ENCODE results near the gene GAB3.

Gene GAB3

GRCh38 chrX:154750301-154751202 is at the start of gene GAB3:
TSS of gene GAB3 (minus strand) at chrX:154751077. CDS start at chrX:154751025, 52 bp downstream.
- intact Hi-C loops (cut with DNase I) = no loop called here
- DNase-seq = peak in 4 of 42 donors; percentile 4 to 45 (median 29)

- intact Hi-C loops (cut with DNase I) = no loop called here
- DNase-seq = no peak
These were observed 48.9 kb upstream of the GAB3 start for GRCh38 chrX:154799556-154800348.

- DNase-seq = no peak
- intact Hi-C loops (cut with DNase I) = no loop called here
These were observed 46.1 kb upstream of the GAB3 start for GRCh38 chrX:154797006-154797405.

GRCh38 chrX:154795016-154795415 is 44.1 kb upstream of the GAB3 start:
- DNase-seq = no peak
- intact Hi-C loops (cut with DNase I) = no loop called here

- intact Hi-C loops (cut with DNase I) = no loop called here
- no peak for DNase-seq
These were observed 42.4 kb upstream of the GAB3 start for GRCh38 chrX:154793084-154793795.

- no peak for DNase-seq
- intact Hi-C loops (cut with DNase I) = no loop called here
These were observed 41.1 kb upstream of the GAB3 start for GRCh38 chrX:154791939-154792338.

GRCh38 chrX:154791467-154791866 is 40.6 kb upstream of the GAB3 start:
- DNase-seq = no peak
- intact Hi-C loops (cut with DNase I) = no loop called here

GRCh38 chrX:154785716-154786115 is 34.8 kb upstream of the GAB3 start:
- intact Hi-C loops (cut with DNase I) = no loop called here
- DNase-seq = no peak

- no peak for DNase-seq
- intact Hi-C loops (cut with DNase I) = no loop called here
These were observed 33.5 kb upstream of the GAB3 start for GRCh38 chrX:154784149-154784995.

- DNase-seq = no peak
- intact Hi-C loops (cut with DNase I) = no loop called here
These were observed 30.1 kb upstream of the GAB3 start for GRCh38 chrX:154780968-154781367.

GRCh38 chrX:154779261-154779660 is 28.4 kb upstream of the GAB3 start:
- intact Hi-C loops (cut with DNase I) = no loop called here
- DNase-seq = no peak

GRCh38 chrX:154776753-154777152 is 25.9 kb upstream of the GAB3 start:
- intact Hi-C loops (cut with DNase I) = no loop called here
- no peak for DNase-seq

GRCh38 chrX:154775419-154776349 is 24.8 kb upstream of the GAB3 start:
- DNase-seq = peak in 40 of 42 donors; percentile 20 to 90 (median 62)
- intact Hi-C loops (cut with DNase I) = no loop called here

GRCh38 chrX:154774622-154775021 is 23.7 kb upstream of the GAB3 start:
- intact Hi-C loops (cut with DNase I) = no loop called here
- no peak for DNase-seq

- intact Hi-C loops (cut with DNase I) = loop anchor here (2.0 kb wide), 1 partner anchor 42 kb away; the partner anchor contains the start of gene MPP1
- DNase-seq = peak; percentile 84 to 97 (median 94)
These were observed 11.8 kb upstream of the GAB3 start, which contains the start of gene DKC1 for GRCh38 chrX:154762537-154763296. TSS of gene DKC1 (plus strand) at chrX:154762864. CDS start at chrX:154762966, 102 bp downstream.

GRCh38 chrX:154761977-154762536 is 11.2 kb upstream of the GAB3 start:
- DNase-seq = no peak
- intact Hi-C loops (cut with DNase I) = loop anchor here (2.0 kb wide), 1 partner anchor 43 kb away; the partner anchor contains the start of gene MPP1
